Spleen (tissue), 11 donors: ENCODE measurements around the gene FOXP1. TPM values are rescaled to one million over a fixed set of nuclear protein-coding genes. Genes with fewer than 3 reads are reported as not detected.

ENCODE experiments used
- DNase-seq: peaks from one replicate; pipeline ENCODE4 v3.0.0-alpha.2; 2020
- H3K27ac ChIP-seq, 8 donors: fragments of 200-600 bp; sonication (generic) in 7 of 8; 1 replicate in 4 of 8; 2 replicates in 4 of 8; pipeline versions ENCODE4 v1.5.0 to v1.8.0; 2016 to 2021; ENCODE audit warnings: inconsistent platforms in 4 of 8, mild to moderate bottlenecking in 4 of 8, moderate library complexity in 1 of 8
- H3K27me3 ChIP-seq, 7 donors: fragments of 200-600 bp; sonication (generic) in 6 of 7; replicated peaks in 1 of 7; 1 replicate in 4 of 7; 2 replicates in 3 of 7; pipeline versions ENCODE4 v1.5.0 to v1.8.0; 2016 to 2021; ENCODE audit warnings: inconsistent platforms in 3 of 7, mild to moderate bottlenecking in 1 of 7
- H3K36me3 ChIP-seq, 6 donors: fragments of 200-600 bp; sonication (generic) in 5 of 6; 1 replicate in 4 of 6; 2 replicates in 2 of 6; pipeline versions ENCODE4 v1.5.0 to v1.8.0; 2016 to 2021; ENCODE audit warnings: inconsistent platforms in 2 of 6
- H3K4me1 ChIP-seq, 6 donors: fragments of 200-600 bp; sonication (generic) in 5 of 6; 1 replicate in 3 of 6; 2 replicates in 3 of 6; pipeline versions ENCODE4 v1.5.0 to v1.8.0; 2016 to 2021; ENCODE audit warnings: inconsistent platforms in 3 of 6
- H3K4me3 ChIP-seq, 8 donors: fragments of 200-600 bp; sonication (generic) in 7 of 8; 1 replicate in 4 of 8; 2 replicates in 4 of 8; pipeline versions ENCODE4 v1.5.0 to v1.8.0; 2016 to 2021; ENCODE audit warnings: inconsistent platforms in 4 of 8, mild to moderate bottlenecking in 4 of 8, moderate library complexity in 2 of 8
- H3K9me3 ChIP-seq, 8 donors: fragments of 200-600 bp; sonication (generic) in 7 of 8; 1 replicate in 4 of 8; 2 replicates in 4 of 8; pipeline versions ENCODE4 v1.5.0 to v1.8.0; 2016 to 2021; ENCODE audit warnings: inconsistent platforms in 4 of 8
- POLR2A ChIP-seq, 3 donors: fragments of 450-650 bp; IDR thresholded peaks; one replicate each; pipeline ENCODE4 v1.5.1; 2017; ENCODE audit warnings: antibody characterized with exemption in 3 of 3, mild to moderate bottlenecking in 1 of 3
- POLR2AphosphoS5 ChIP-seq, 3 donors: sonication (generic); formaldehyde crosslinking; IDR thresholded peaks; one replicate each; pipeline ENCODE4 v1.5.1; 2017; ENCODE audit warnings: antibody characterized with exemption in 3 of 3
- WGBS, 5 donors: extraction: QIAGEN DNeasy Blood & Tissue Kit in 3 of 5; methylation state at CpG; one replicate each; pipeline versions ENCODE4 v1.1.5 to v1.1.7; 2013 to 2018; 5-methylcytosine and 5-hydroxymethylcytosine counted together
- intact Hi-C: fragments of 100-400 bp; cut with DNase I; formaldehyde crosslinking; loops from one replicate; pipeline ENCODE4 v1.15.0; 2023; ENCODE audit warnings: low total_unique reads
- polyA plus RNA-seq, 3 donors: library from polyadenylated mRNA; stranded (reverse); fragments of 200-250 nt; gene quantifications; one replicate each; pipeline ENCODE4 v1.2.1, GENCODE V29; 2013
- total RNA-seq, 7 donors: library from RNA; depleted of rRNA in 3 of 7; stranded (reverse); fragments of >200 nt in 3 of 7; fragmentation: NEBNext Ultra II Directional in 4 of 7; extraction: Animal tissue kit (Norgen Biotek cat#: 25700) in 4 of 7; gene quantifications; one replicate each; pipeline versions ENCODE4 v1.1.0 to v1.2.1, GENCODE V29; 2016 to 2021
- TF ChIP-seq, protein P1 (sequence below), 11 experiments: fragments of 200-600 bp in 7 of 11; fragments of 450-650 bp in 4 of 11; sonication (generic) in 4 of 11; IDR thresholded peaks in 8 of 11; conservative IDR thresholded peaks in 3 of 11; 1 replicate in 7 of 11; 2 replicates in 4 of 11; pipeline versions ENCODE4 v1.4.0 to v1.8.0; 2016 to 2021; ENCODE audit warnings: antibody characterized with exemption in 11 of 11, inconsistent platforms in 4 of 11, mild to moderate bottlenecking in 1 of 11
- donor health status: healthy with polysubstance abuse.
- donor health status: DM: no; HTN: no; CAD: no; lungs with moderate emphysema.
- donor health status: DM: no; HTN: no; CAD: no.
- donor health status: Bipolar disorder and iron deficiency.
- donor health status: healthy.
- donor health status: DM: no; HTN: no; CAD: no.
- donor health status: DM: yes; HTN: yes; CAD: no.

The FOXP1 gene
- total and polyA plus RNA-seq, 10 donors: 11.1 to 202 (median 153) TPM

DNA sequence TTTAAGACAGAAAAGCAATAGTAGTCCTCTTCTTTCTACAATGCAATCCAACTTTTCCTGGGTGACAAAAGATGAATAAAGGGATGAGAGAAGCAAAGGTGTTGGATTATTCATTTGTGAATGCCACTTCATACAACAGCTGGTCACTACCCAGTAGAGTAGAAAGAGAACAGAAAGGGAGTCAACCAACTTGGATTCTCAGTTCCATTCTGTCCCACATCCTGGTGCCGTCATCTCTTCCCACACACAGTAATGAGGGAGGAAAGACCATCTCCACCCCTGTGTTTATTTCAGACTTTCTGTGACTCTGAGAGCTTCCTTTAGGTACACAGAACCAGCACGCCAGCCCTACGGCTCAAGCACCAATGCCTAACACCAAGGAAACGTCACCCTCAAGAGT lies 71.0 kb downstream of the FOXP1 start:
- Histone ChIP-seq H3K4me1 (peaks cover 7 to 49% (median 27%) of the 10 kb centered on the region in 6 donors), H3K4me3 (no peak overlapping the region), H3K27me3 (no peaks in the 10 kb centered on the region), H3K9me3 (no peaks in the 10 kb centered on the region), H3K27ac (peak overlapping the region in 2 of 8 donors; percentile 10 to 39), H3K36me3 (no peaks in the 10 kb centered on the region)
- DNase-seq: no peak
- intact Hi-C loops: no loop called here
- TF ChIP-seq, protein P1, sequence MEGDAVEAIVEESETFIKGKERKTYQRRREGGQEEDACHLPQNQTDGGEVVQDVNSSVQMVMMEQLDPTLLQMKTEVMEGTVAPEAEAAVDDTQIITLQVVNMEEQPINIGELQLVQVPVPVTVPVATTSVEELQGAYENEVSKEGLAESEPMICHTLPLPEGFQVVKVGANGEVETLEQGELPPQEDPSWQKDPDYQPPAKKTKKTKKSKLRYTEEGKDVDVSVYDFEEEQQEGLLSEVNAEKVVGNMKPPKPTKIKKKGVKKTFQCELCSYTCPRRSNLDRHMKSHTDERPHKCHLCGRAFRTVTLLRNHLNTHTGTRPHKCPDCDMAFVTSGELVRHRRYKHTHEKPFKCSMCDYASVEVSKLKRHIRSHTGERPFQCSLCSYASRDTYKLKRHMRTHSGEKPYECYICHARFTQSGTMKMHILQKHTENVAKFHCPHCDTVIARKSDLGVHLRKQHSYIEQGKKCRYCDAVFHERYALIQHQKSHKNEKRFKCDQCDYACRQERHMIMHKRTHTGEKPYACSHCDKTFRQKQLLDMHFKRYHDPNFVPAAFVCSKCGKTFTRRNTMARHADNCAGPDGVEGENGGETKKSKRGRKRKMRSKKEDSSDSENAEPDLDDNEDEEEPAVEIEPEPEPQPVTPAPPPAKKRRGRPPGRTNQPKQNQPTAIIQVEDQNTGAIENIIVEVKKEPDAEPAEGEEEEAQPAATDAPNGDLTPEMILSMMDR (IDR thresholded peaks at IDR 0.05 in 8 of 11, conservative IDR thresholded peaks at IDR 0.05 in 3 of 11): no peak
- no peak for TF ChIP-seq POLR2AphosphoS5 (IDR thresholded peaks at IDR 0.05)
- TF ChIP-seq POLR2A (IDR thresholded peaks at IDR 0.05): no peak
- WGBS, 5 donors: 89 to 97% (median 96%) methylated on average over 4 of the region's 4 CpGs

DNA sequence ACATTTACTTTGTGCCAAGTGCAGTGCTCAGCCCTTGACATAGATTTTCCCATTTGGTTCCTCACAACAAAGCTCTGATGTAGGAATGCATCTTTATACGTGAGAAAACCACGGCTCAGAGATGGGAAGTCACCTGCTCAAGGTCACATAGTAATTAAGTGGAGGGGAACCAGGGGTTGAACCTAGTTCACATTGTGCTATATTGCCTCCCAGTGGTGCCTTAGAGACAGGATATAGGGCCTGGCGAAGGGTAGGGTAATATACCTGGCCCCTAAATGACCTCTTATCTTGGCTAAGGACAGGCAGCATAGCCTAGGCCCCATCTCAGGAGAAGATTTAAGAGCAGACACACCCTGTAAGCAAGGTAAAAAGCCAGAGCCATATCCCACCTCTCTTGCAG lies 71.5 kb downstream of the FOXP1 start:
- WGBS, 5 donors: 33 to 47% (median 43%) methylated on average over 3 of the region's 3 CpGs
- intact Hi-C loops: no loop called here
- no peak overlapping the region for H3K4me3 ChIP-seq
- H3K36me3 ChIP-seq: no peaks in the 10 kb centered on the region
- H3K27me3 ChIP-seq: no peaks in the 10 kb centered on the region
- peak overlapping the region in 4 of 8 donors; percentile 10 to 39 (median 26) for H3K27ac ChIP-seq
- DNase-seq: no peak
- H3K4me1 ChIP-seq: peaks cover 7 to 49% (median 27%) of the 10 kb centered on the region in 6 donors
- TF ChIP-seq, protein P1 (IDR thresholded peaks at IDR 0.05 in 8 of 11, conservative IDR thresholded peaks at IDR 0.05 in 3 of 11): peak; percentile 24 to 70 (median 51)
- TF ChIP-seq POLR2A (IDR thresholded peaks at IDR 0.05) (no peak), POLR2AphosphoS5 (IDR thresholded peaks at IDR 0.05) (peak in 1 of 3 donors; percentile 19)
- no peaks in the 10 kb centered on the region for H3K9me3 ChIP-seq

DNA sequence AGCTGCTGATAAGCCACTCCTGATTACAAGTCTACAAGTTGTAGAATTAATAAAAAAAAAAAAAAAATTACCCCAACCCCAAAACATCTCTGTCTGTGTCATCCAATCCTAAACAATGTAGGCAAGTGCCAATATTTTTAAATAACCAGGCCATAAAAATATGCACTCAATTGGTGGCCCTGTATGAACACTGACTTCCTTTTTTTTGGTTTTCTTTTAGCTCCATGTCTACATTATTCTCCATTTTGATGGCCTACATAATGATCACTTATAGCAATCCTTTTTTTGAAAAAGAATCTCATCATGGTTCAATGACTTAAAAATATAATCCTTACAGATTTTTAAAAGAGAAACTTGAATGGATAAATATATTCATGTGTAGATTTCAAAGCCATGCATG lies 72.1 kb downstream of the FOXP1 start:
- peak overlapping the region in 4 of 8 donors; percentile 6 to 39 (median 26) for H3K27ac ChIP-seq
- intact Hi-C loops: no loop called here

DNA sequence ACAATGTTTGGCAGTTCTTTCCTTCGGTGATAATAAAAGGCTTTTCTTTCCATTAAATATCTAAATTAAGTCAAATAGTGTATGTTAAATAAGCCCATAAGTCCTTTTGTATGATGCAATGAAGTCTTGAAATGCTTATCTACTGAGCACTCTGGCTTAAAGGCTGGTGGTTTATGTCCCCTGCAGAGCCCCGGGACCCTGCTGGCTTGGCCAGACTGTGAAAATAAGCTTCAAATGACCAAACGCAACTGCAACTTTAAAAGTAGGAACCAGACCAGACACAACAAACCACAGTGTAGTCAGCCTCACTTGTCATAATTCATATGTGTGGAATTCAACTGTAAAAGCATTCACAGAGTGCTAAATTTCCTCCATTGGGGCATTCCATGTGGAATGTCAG lies 72.5 kb downstream of the FOXP1 start:
- H3K4me1 ChIP-seq: peaks cover 7 to 43% (median 25%) of the 10 kb centered on the region in 6 donors
- TF ChIP-seq POLR2A (IDR thresholded peaks at IDR 0.05): no peak
- peak overlapping the region in 3 of 8 donors; percentile 6 to 39 (median 37) for H3K27ac ChIP-seq
- intact Hi-C loops: no loop called here
- DNase-seq: no peak
- 56 to 72% (median 60%) methylated on average over 3 of the region's 3 CpGs for WGBS, 5 donors
- H3K36me3 ChIP-seq: no peaks in the 10 kb centered on the region
- H3K27me3 ChIP-seq: no peaks in the 10 kb centered on the region
- H3K9me3 ChIP-seq: no peaks in the 10 kb centered on the region
- no peak overlapping the region for H3K4me3 ChIP-seq

More for the DNA sequence above, 72.1 kb downstream of the FOXP1 start:
- no peaks in the 10 kb centered on the region for H3K36me3 ChIP-seq
- no peaks in the 10 kb centered on the region for H3K9me3 ChIP-seq
- no peak overlapping the region for H3K4me3 ChIP-seq
- peaks cover 7 to 47% (median 27%) of the 10 kb centered on the region in 6 donors for H3K4me1 ChIP-seq
- DNase-seq: no peak
- H3K27me3 ChIP-seq: no peaks in the 10 kb centered on the region
- TF ChIP-seq POLR2AphosphoS5 (IDR thresholded peaks at IDR 0.05) (no peak), POLR2A (IDR thresholded peaks at IDR 0.05) (no peak)
- TF ChIP-seq, protein P1 (IDR thresholded peaks at IDR 0.05 in 8 of 11, conservative IDR thresholded peaks at IDR 0.05 in 3 of 11): no peak

DNA sequence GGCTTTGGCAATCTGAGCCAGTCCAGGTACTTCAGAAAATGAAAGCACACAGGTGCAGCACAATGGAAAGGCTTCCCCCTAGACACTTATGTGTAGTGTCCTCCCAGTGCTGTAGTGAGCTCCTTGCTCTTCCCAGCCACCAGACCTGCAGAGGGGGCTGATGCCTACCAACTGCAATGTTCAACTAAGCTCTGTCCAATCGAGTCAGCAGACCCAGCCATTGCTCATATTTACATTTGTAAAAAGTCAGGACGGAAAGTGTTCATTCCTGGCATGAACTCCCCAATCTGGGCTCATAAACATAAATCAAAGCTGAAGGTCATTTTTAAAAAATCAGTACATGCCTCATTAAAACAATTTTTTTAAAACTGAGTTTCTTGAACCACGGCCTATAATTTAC lies 73.0 kb downstream of the FOXP1 start:
- no peak overlapping the region for H3K27ac ChIP-seq
- H3K4me3 ChIP-seq: no peak overlapping the region
- no peaks in the 10 kb centered on the region for H3K9me3 ChIP-seq
- DNase-seq: no peak
- H3K27me3 ChIP-seq: no peaks in the 10 kb centered on the region
- intact Hi-C loops: no loop called here
- WGBS, 5 donors: 67 to 81% (median 80%) methylated on average over 3 of the region's 3 CpGs
- TF ChIP-seq POLR2AphosphoS5 (IDR thresholded peaks at IDR 0.05) (no peak), POLR2A (IDR thresholded peaks at IDR 0.05) (no peak)
- TF ChIP-seq, protein P1 (IDR thresholded peaks at IDR 0.05 in 8 of 11, conservative IDR thresholded peaks at IDR 0.05 in 3 of 11): no peak
- peaks cover 7 to 37% (median 22%) of the 10 kb centered on the region in 6 donors for H3K4me1 ChIP-seq
- no peaks in the 10 kb centered on the region for H3K36me3 ChIP-seq
